GM18858 (cell line): ENCODE data around the gene CTNNBIP1.

Source experiments
- ATAC-seq: cut with Tn5 transposase; IDR thresholded peaks from one replicate; pipeline ENCODE4 v1.9.1; 2021; ENCODE audit not compliant: unreplicated experiment

The CTNNBIP1 gene

DNA sequence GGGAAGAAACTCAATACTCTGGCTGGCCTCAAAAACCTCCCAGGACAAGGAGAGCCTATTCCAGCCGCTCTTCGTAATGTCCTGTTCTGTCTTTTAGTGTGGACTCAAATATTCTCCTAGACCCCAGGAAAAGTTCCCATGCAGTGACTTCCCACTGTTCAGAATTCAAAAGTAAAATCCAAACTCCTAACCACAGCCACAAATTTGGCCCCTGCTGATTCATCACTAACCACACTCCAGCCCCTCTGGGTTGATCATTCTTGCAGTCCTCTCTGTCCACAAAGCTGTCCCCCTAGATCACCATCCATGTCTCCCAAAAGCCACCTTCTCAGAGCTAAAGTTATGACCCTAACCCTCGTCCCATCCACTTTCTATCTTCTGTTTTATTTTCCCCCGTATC, 5.1 kb downstream of the CTNNBIP1 start:
- no peak for ATAC-seq

DNA sequence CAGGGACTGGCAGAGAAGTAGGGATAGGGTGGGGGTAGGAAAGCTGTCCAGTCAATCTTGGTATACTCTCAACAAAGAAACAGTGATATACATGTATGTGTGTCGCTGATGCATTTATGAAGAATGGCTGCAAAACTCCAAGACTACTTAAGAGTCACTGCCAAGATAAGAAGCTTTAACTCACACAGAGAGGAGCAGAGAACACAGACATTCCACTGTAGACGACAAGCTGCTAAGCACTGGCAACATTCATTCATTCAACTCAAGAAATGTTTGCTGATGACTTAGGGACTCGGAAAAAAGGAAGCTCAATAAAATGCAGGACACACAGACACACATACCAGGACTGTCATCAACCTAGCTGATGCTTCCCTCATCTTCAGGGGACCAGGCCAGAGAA, 5.5 kb downstream of the CTNNBIP1 start:
- no peak for ATAC-seq

DNA sequence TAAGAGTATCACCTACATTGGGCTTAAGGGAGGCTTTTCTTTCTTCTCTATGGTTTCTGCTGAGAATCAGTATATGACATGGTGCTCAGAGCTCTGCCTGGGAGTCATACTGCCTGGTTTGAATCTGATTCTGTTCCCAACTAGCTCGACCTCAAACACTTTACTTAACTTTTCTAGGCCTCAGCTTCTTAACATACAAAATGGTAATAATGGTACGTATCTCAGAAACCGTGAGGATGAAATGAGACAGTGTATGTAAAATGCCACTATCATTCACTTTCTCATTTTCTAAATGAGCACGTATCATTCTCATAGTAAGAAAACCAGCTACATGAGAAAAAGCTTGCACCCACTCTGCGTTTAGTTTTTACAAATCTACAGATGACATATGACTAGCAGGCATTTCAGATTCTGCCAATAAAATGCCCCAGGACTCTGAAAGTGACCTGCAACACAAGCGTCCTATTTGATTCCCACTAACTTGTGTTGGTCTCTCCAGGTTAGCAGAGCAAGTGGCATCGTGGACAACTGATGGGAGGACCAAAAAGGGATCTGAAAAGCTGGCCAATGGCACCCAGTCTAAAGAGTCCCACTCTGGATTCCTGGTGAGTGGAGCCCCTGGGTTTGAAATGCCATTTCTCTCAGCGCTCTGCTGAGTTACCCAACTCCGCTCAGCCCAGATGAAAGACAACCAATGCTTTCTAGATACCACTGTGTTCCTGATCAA, 6.1 kb downstream of the CTNNBIP1 start:
- ATAC-seq = no peak

DNA sequence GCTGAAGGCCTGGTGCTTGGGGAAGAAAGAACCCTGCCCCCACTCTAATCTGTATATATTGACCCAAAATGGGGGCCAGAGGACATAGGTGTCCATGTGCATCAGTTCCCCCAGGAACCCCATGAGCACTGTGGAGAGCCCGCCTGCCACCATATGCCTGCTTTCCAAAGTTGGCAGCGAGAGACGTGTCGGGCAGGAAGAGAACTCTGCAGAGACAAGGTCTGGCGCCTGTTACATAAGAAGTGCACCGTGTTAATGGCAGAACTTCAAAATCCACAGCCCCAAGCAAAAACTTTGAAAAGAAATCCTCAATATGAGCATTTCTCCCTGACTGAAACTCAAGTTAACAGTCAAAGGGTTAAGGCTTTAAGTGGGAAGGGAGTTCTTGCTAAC, 8.0 kb downstream of the CTNNBIP1 start:
- no peak for ATAC-seq

DNA sequence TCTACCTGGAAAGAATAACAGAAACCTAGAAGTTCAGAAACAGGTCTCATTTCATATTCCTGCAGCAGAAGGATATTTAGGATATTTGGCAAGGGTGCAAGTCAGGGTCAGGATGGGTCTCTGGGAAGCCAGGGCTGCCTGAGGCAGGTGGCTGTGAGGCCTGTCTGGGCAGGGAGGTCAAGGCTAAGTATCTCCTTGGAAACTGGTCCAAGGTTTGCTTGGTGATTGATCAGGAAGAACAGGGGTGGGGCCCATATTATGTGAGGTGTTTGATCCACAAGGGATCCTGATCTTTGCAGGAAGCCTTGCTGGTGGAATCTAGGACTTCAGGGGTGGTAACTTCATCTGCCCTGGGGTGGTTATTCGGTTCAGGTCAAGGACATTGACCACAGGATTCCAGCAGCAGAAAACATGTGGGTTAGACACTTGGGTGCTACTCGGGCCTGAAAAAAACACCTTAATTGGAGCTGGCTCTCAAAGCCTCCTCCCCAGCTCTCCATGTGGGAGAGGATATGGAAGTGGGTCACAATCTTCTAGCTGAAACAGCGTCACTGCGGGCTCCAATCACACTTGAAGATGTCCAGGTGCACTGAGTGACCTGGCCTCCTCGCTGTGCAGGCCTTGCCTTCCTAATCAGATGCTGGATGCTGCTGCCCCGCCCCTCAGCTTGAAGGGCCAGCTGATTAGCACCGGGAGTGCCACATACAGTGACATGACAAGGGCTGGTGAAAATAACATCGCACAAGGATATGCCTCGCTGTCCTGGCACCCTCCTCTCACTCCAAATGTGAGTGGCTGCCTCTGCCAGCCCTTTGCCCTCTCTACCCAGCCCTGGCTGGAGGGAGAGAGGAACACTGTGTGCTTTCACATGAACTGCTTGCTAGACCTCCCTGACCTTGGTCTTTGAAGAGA, 8.7 kb downstream of the CTNNBIP1 start:
- no peak for ATAC-seq

- ATAC-seq = no peak
Measured at GRCh38 chr1:9900142-9901043, 9.7 kb downstream of the CTNNBIP1 start.

DNA sequence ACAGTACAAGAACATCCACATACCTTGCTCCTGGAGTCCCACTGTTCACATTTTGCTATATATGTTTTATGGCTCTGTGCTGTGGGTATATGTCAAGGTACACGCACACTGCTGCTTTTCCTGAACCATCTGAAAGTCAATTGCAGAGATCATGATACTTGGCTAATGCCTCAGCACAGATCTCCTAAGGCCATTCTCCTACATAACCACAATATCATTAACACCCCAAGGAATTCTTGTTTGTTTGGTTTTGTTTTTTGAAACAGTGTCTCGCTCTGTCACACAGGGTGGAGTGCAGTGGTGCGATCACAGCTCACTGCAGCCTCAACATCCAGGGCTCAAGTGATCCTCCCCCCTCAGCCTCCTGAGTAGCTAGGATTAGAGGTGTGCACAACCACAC, 16.0 kb downstream of the CTNNBIP1 start:
- no peak for ATAC-seq

DNA sequence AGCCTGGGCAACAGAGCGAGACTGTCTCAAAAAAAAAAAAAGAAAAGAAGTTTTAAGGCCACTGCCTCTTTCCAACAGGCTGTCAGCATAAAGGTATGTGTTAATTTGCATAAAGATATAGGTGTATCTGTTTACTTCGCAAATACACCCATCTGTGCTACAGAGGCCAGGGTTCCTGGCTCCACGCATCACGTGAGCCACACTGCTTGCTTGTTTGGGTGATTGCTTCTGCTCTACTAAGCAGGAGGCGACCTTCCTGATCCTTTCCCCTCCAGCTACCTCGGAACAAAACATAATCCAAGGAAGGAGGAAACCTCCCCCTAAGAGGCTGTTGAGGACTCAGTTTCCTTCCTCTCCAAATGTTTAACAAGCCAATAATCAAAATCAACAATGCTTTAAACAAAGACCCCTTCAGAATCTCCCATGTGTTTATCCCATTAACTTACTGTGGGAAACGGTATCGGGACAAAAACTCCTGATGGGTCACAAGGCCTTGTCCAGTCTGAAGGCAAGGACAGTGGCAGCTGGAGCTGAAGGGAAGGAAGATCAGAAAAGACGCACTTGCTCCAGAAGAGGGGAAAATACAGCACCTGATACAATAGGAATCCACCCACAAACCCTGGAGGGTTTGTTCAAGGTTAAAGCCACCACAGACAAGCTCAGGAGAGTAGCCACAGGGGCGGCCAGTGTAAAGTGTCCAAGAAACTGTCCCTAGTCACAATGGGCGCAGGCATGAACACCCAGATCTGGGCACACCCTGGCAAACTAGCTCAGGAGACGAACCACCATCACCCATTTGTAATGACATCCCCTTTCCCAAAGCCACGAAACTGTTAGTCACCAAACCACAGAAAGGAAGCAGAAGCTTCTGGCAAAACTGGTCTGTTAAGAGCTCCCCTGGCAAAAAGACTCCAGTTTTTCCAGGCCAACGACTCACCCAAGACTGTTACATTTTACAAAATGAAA, 17.2 kb downstream of the CTNNBIP1 start:
- ATAC-seq = no peak

- ATAC-seq = no peak
Measured at GRCh38 chr1:9891207-9891606, 18.9 kb downstream of the CTNNBIP1 start.

DNA sequence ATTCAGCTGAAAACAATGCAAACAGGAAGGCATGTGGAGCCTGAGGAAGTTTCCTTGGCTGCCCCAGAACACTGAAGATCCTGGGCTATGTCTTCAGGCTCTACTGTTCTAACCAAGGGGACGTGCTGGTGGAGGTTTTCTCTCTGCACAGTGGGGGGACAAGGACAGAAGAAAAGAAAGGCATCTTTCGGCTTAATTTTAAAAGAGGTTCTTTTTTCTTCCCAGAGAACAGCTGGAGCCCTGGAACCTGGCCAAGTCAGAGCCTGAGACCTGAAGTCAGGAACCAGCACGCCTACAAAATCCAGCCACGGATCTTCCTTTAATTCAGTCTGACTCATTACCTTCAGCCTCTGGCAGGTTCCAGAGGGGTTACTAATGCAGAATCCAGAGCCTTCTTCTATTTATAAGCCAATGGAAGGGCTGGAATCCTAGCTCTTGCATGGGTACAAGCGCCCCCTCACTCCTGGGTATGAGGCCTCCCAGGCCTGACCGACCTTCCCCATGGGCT, 19.8 kb downstream of the CTNNBIP1 start:
- ATAC-seq = no peak

DNA sequence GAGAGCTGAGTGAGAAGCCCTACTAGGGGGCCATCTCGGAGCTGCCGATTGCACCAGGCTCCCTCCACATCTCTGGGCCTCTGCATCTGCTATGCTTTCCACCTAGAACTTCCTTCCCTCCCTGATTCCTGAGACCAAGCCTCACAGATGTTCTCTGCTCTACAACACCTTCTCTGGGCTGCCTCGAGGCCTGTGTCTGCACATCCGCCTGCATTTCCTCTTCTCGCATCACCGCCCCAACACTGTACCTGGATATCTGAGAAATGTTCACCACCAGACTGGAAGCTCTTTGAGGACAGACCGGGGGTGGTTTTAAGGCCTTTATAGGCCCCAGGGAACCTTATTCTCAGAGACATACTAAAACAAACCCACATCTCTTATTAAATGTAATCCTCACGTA, 20.7 kb downstream of the CTNNBIP1 start:
- no peak for ATAC-seq

DNA sequence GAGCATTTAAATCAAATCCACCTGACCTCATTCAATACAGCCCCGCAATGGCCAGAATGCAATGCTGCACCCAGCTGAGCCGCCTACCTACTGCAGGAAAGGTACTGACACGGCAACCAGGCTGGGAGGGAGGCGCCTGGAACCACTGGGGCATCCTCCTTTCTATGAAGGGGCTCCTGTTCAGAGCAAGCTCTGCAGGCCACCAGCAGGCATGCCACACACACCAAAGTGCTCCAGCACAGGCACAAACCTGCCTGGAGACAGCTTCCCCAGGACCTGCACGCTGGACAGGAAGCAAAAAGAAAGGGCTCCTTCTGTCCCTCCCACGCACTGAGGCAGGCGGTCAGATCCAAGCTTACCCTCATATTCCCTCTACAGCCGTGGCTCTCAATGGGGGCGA, 21.2 kb downstream of the CTNNBIP1 start:
- ATAC-seq = no peak

- ATAC-seq = no peak
Measured at GRCh38 chr1:9887070-9887469, 23.0 kb downstream of the CTNNBIP1 start.

DNA sequence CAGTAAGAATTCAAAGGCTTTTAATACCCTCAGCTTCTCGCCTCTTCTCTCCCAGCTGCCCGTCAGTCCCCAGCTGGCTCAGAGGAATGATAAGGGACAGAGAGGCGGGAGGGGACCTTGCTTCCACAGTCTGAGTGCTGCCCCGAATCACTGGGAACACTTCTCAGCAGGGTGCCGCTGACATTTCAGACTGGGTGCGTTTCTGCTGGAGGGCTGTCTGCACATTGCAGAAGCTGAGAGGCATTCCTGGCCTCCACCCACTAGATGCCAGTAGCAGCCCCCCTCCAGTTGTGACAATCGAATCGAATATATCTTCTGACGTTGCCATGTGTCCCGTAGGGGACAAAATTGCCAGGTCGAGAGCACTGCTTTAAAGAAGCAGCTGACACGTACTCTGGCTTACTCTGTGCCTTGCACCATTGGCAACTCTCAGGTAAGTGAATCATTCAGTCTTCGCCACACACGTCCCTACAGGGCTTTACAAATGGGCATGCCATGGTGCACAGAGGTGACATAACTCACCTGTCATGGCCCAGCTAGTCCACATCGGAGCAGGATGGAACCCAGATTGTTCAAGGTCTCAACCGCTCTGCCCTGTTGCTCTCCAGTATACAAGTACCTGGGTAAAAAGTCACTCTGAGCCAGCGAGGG, 23.9 kb downstream of the CTNNBIP1 start:
- ATAC-seq = no peak

- no peak for ATAC-seq
Measured at GRCh38 chr1:9884805-9885204, 25.3 kb downstream of the CTNNBIP1 start.

DNA sequence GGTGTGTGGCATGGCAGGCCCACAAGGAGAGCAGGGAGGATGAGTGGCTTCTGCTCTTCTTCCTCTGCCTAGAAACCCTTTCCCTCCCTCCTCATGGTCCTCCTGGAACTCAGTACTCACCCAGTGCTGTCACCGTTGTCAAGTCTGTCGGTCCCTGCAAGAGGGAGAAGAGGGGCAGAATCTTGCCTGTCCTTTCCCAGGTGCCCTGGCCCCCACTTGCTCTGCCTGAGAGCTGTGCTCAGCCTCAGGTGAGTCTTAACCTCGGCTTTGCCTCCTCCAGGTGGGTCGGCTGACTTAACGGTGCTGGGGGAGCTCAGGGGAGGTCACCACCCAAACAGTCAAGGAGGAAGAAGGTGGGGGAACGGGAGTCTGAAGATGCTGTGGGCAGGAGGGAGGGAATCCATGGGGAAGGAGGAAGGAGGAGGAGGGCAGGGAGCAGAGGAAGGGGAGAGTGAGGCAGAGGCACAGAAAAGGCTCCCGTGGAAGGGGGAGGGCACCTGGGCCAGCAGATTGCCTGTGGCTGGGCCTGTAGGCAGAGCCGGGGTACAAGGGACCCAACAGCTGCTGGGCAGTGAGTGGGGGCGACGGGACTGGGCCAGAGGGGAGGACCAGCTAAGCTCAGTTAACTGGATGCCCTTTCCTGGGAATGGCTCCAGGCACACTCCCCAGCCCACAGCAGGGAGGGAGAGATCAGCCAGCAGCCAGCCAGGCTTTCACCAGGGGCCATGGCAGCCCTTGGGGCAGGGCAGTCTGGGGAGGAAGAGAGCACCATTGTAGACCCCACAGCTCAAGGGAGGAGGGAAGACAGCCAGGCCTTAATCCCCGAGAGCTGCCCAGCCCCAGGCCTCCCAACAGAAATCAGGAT, 26.3 kb downstream of the CTNNBIP1 start:
- ATAC-seq = no peak

- ATAC-seq = no peak
Measured at GRCh38 chr1:9882945-9883303, 27.1 kb downstream of the CTNNBIP1 start.

DNA sequence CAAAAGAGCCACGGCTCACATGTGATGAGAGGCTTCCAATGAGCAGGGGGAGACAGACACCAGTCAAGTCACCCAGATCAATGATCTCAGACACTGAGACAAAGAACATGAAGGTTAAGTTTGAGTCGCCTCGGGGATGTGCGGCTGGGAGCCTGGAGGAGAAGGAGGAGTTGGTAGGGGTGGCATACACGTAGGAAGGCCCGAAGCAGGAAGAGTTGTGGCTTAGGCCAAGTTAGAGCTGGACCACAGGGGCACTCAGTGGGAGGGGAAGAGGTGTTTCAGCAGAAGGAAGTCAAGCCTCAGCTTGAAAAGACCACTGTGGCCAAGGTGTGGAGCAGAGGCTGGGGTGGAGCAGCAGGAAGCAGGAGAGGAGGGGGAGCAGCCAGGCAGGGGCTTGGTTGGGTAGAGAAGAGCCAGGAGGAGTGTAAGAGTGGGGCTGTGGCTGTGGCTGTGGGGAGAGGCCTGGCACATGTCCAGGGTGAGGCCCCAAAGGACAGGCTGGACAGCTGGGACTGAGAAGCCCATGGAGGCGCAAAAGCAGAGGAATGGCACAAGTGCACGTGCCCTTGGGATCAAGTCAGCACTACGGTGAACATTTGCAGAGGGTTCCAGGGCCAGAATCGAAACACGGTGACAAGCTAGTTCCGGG, 27.6 kb downstream of the CTNNBIP1 start:
- ATAC-seq = no peak
